Measurements from ENCODE around the gene TRIM54. TPM values are rescaled to one million over a fixed set of nuclear protein-coding genes. Genes with fewer than 3 reads are reported as not detected.

Gene TRIM54
- total RNA-seq, 2 experiments from 2014 or later: 0.16 to 0.23 TPM

DNA sequence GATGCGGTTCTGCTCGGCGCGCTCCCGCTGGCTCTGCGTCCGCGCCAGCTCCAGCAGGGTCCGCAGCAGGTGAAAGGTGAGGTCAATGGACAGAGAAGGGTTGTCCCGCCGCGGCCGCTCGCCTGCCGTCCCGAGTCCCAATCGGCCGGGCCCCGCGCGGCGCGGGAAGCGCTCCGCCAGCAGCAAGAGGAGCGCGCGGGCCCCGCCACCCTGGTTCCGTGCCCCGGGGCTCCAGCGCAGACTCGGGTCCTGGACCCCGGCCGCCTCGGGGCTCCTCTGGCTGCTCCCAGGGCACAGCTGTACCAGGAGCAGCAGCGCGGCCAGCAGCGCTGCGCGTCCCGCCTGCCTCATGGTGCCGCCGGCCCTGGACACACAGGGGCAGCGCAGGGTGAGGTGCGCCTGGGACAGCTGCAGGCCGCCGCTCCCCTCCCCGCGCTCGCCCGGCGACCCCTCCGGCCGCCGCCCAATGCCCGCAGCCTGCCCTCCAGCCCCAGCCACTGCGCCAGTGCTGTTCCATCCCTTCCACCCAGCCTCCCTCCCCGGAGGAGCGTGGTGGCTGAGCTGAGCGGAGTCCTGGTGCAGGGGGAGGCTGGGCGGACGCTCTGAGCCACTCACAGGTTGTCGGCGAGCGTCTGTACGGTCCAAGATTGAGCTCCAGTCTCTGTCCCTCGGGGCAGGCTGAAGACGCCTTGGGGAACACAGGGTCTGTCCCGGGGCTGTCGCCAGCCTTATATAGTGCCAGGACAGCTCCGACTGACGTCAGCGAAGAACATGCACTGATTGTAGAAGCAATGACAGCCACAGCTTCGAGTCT lies 25.5 kb downstream of the TRIM54 start:
- peaks cover 26% of the 10 kb centered on the region for H3K36me3 Mint-ChIP-seq (ENCODE audit: low read depth)
- H3K4me3 Mint-ChIP-seq: no peak overlapping the region
- no peak overlapping the region for H3K27ac Mint-ChIP-seq
- POLR2A ChIA-PET: interaction anchor here (0.8 to 1.2 kb wide), 3 partner anchors 16 to 35 kb away, joined by 3 to 4 read pairs (median 4); no protein-coding TSS in a partner anchor
- peaks cover 3% of the 10 kb centered on the region for H3K4me1 Mint-ChIP-seq (ENCODE audit: low read depth)
- ATAC-seq (no peak), DNase-seq (no peak)
- intact Hi-C loops (cut with micrococcal nuclease): no loop called here
- H3K9me3 Mint-ChIP-seq: no peaks in the 10 kb centered on the region
- CTCF ChIA-PET: no interaction called here
- peaks cover 16% of the 10 kb centered on the region for H3K27me3 Mint-ChIP-seq
- TF ChIP-seq, protein P1, sequence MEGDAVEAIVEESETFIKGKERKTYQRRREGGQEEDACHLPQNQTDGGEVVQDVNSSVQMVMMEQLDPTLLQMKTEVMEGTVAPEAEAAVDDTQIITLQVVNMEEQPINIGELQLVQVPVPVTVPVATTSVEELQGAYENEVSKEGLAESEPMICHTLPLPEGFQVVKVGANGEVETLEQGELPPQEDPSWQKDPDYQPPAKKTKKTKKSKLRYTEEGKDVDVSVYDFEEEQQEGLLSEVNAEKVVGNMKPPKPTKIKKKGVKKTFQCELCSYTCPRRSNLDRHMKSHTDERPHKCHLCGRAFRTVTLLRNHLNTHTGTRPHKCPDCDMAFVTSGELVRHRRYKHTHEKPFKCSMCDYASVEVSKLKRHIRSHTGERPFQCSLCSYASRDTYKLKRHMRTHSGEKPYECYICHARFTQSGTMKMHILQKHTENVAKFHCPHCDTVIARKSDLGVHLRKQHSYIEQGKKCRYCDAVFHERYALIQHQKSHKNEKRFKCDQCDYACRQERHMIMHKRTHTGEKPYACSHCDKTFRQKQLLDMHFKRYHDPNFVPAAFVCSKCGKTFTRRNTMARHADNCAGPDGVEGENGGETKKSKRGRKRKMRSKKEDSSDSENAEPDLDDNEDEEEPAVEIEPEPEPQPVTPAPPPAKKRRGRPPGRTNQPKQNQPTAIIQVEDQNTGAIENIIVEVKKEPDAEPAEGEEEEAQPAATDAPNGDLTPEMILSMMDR (IDR thresholded peaks at IDR 0.05): no peak

DNA sequence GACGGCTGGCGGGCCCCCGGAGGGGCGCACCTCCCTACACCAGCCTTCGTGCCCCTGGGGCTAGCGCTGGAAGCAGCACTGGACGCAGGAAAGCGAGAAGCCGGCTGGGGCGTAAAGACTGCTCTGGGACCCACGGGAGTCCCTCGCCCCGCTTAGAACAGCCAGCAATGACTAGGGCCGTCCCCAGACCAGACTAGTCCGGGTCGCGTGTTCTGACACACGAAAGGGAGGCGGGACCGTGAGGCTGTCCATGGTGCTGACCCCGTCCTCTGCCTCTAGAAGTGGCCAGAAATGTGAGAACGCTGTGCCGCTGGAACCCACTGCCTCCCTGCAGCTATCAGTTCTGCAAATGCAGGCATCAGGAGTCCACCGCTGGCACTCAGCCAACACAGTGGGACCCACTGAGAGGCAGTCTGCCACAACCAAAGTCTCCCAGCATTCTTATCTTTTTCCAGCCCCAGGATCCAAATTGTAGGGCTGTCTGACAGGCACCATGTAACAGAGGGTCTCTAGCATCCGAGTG lies 26.2 kb downstream of the TRIM54 start, which contains the start of gene UCN:
Gene UCN (minus strand): TSS at position 87 of the 523 bp plus-strand sequence. CDS start 550 bp downstream, outside the sequence.
- intact Hi-C loops (cut with micrococcal nuclease): no loop called here

DNA sequence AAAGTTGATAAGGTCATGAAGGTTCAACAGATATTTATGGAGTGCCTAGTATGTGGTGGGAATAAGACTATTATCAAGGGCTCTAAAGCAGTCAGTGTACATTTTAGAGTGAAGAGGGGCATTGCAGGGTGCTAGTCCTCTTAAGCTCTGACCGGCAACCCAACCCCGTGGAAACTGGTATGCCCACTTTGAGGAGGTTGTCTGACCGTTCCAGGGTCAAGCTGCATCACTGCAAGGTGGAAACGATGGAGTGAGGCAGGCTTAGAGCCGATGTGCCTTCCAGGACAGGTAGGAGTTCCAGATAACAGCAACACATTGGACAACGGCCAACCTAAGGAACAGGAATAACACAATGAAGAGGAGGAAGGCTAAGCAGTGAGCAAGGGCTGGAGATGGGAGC lies 27.4 kb downstream of the TRIM54 start:
- no peak for DNase-seq
- TF ChIP-seq, protein P1 (IDR thresholded peaks at IDR 0.05): no peak
- Mint-ChIP-seq H3K27me3 (peaks cover 12% of the 10 kb centered on the region), H3K36me3 (ENCODE audit: low read depth) (peaks cover 26% of the 10 kb centered on the region), H3K27ac (no peak overlapping the region), H3K4me1 (ENCODE audit: low read depth) (no peaks in the 10 kb centered on the region), H3K9me3 (no peaks in the 10 kb centered on the region), H3K4me3 (no peak overlapping the region)
- ChIA-PET CTCF (interaction anchor here (0.9 kb wide), 1 partner anchor 11 kb away, joined by 4 read pairs; no protein-coding TSS in a partner anchor), POLR2A (interaction anchor here (1.0 kb wide), 1 partner anchor 15 kb away, joined by 3 read pairs; no protein-coding TSS in a partner anchor)
- no peak for ATAC-seq
- intact Hi-C loops (cut with micrococcal nuclease): no loop called here

More for the DNA sequence above, 26.2 kb downstream of the TRIM54 start, which contains the start of gene UCN:
- Mint-ChIP-seq H3K36me3 (ENCODE audit: low read depth) (peaks cover 26% of the 10 kb centered on the region), H3K27me3 (peaks cover 16% of the 10 kb centered on the region), H3K4me1 (ENCODE audit: low read depth) (no peaks in the 10 kb centered on the region), H3K9me3 (no peaks in the 10 kb centered on the region), H3K4me3 (peak within 1 kb of the TSS; percentile 24), H3K27ac (no peak within 1 kb of the TSS)
- DNase-seq (peak; percentile 11), ATAC-seq (no peak)
- TF ChIP-seq, protein P1 (IDR thresholded peaks at IDR 0.05): no peak
- CTCF ChIA-PET: no interaction called here
- POLR2A ChIA-PET: interaction anchor here (1.1 kb wide), 1 partner anchor 15 kb away, joined by 3 read pairs; no protein-coding TSS in a partner anchor

DNA sequence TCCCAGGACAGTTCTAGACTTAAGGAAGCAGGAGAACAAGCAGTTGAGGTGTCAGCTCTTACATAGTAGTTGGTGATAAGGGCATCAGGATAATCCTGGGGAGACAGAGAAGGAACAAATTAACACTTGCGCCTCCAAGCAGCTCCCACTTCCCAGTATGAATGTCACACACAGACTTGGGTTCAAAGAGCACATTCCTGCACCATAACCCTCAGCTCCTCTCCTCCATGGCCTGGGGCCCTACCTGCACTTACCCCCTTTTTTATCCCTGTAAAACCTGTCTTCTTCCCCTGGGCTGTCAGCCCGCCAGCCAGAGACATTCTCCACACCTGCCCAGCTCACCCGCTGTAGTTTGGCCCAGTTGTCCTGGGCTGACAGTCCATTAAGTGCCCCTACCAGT lies 29.9 kb downstream of the TRIM54 start:
- Mint-ChIP-seq H3K27ac (no peak overlapping the region), H3K36me3 (ENCODE audit: low read depth) (peaks cover 26% of the 10 kb centered on the region), H3K27me3 (no peaks in the 10 kb centered on the region), H3K4me1 (ENCODE audit: low read depth) (no peaks in the 10 kb centered on the region), H3K9me3 (no peaks in the 10 kb centered on the region), H3K4me3 (no peak overlapping the region)
- POLR2A ChIA-PET: interaction anchor here (0.8 to 1.7 kb wide), 2 partner anchors 10 to 21 kb away, joined by 3 to 13 read pairs; partner anchors contain the start of gene MPV17
- DNase-seq (no peak), ATAC-seq (no peak)
- CTCF ChIA-PET: interaction anchor here (0.9 to 1.9 kb wide), 2 partner anchors 9 kb away, joined by 3 to 10 read pairs; no protein-coding TSS in a partner anchor
- TF ChIP-seq, protein P1 (IDR thresholded peaks at IDR 0.05): no peak
- intact Hi-C loops (cut with micrococcal nuclease): no loop called here

Data from activated CD8-positive, alpha-beta T cell treated with anti-CD3 and anti-CD28 coated beads for 36 hours (primary cell).